ENCODE data around the gene MARCHF3. TPM values are rescaled to one million over a fixed set of nuclear protein-coding genes. Genes with fewer than 3 reads are reported as not detected.
"Not testable (repeated sequence)": the region's sequence is repeated elsewhere in the genome, so short reads cannot be mapped to it uniquely, and the experiment has no call there.

The MARCHF3 gene
- total and polyA plus RNA-seq, 5 donors, result 11.0 to 27.0 (median 16.3) TPM

- H3K4me3 ChIP-seq (ENCODE audit: low read length), result no peak overlapping the region
- WGBS, result 69% methylated on average over 5 of the region's 5 CpGs
- DNase-seq (no peak), ATAC-seq (no peak)
- peak overlapping the region; percentile 59 for H3K27ac ChIP-seq (ENCODE audit: low read length)
- H3K27me3 ChIP-seq (ENCODE audit: control insufficient read depth, insufficient read depth), result no peaks in the 10 kb centered on the region
- intact Hi-C loops (cut with DNase I), result loop anchor here in 3 of 4 donors (5.0 to 10.0 kb wide), 3 partner anchors 185 to 198 kb away; partner anchors contain the start of gene MARCHF3 (in 1 of the 3)
- peaks cover 5% of the 10 kb centered on the region for H3K4me1 ChIP-seq (ENCODE audit: control insufficient read depth, insufficient read depth, low read length)
- no peaks in the 10 kb centered on the region for H3K9me3 ChIP-seq (ENCODE audit: control insufficient read depth, low read length)
Observed at GRCh38 chr5:126846744-126847455, 183.5 kb downstream of the MARCHF3 start.

GRCh38 chr5:126846344-126846743 lies 184.0 kb downstream of the MARCHF3 start:
- ATAC-seq, result no peak
- no peak for DNase-seq
- intact Hi-C loops (cut with DNase I), result loop anchor here in 3 of 4 donors (5.0 to 10.0 kb wide), 3 partner anchors 186 to 198 kb away; partner anchors contain the start of gene MARCHF3 (in 1 of the 3)
- Histone ChIP-seq H3K9me3 (ENCODE audit: control insufficient read depth, low read length) (no peaks in the 10 kb centered on the region), H3K4me1 (ENCODE audit: control insufficient read depth, insufficient read depth, low read length) (peaks cover 3% of the 10 kb centered on the region), H3K4me3 (ENCODE audit: low read length) (no peak overlapping the region), H3K27me3 (ENCODE audit: control insufficient read depth, insufficient read depth) (no peaks in the 10 kb centered on the region), H3K27ac (ENCODE audit: low read length) (no peak overlapping the region)

GRCh38 chr5:126845470-126846070 lies 184.8 kb downstream of the MARCHF3 start:
- ATAC-seq (peak; percentile 53 to 65), DNase-seq (peak in 2 of 3 donors; percentile 51 to 80)
- H3K4me3 ChIP-seq (ENCODE audit: low read length); H3K27ac ChIP-seq (ENCODE audit: low read length); H3K4me1 ChIP-seq (ENCODE audit: control insufficient read depth, insufficient read depth, low read length); H3K27me3 ChIP-seq (ENCODE audit: control insufficient read depth, insufficient read depth); H3K9me3 ChIP-seq (ENCODE audit: control insufficient read depth, low read length): not testable (repeated sequence)
- intact Hi-C loops (cut with DNase I), result loop anchor here in 3 of 4 donors (5.0 to 10.0 kb wide), 3 partner anchors 187 to 199 kb away; partner anchors contain the start of gene MARCHF3 (in 1 of the 3)
- WGBS, result 29% methylated on average over 14 of the region's 14 CpGs

GRCh38 chr5:126843375-126843774 lies 187.0 kb downstream of the MARCHF3 start:
- H3K9me3 ChIP-seq (ENCODE audit: control insufficient read depth, low read length); H3K27ac ChIP-seq (ENCODE audit: low read length); H3K4me3 ChIP-seq (ENCODE audit: low read length); H3K27me3 ChIP-seq (ENCODE audit: control insufficient read depth, insufficient read depth); DNase-seq; H3K4me1 ChIP-seq (ENCODE audit: control insufficient read depth, insufficient read depth, low read length); ATAC-seq: not testable (repeated sequence)
- intact Hi-C loops (cut with DNase I), result loop anchor here in 1 of 4 donors (10.0 kb wide), 1 partner anchor 201 kb away; no protein-coding TSS in a partner anchor
- WGBS, result 59% methylated on average over 11 of the region's 11 CpGs

GRCh38 chr5:126839407-126839806 lies 191.0 kb downstream of the MARCHF3 start:
- not testable (repeated sequence) for ATAC-seq; H3K27ac ChIP-seq (ENCODE audit: low read length); H3K4me3 ChIP-seq (ENCODE audit: low read length); DNase-seq; H3K9me3 ChIP-seq (ENCODE audit: control insufficient read depth, low read length); H3K4me1 ChIP-seq (ENCODE audit: control insufficient read depth, insufficient read depth, low read length); H3K27me3 ChIP-seq (ENCODE audit: control insufficient read depth, insufficient read depth)
- intact Hi-C loops (cut with DNase I), result loop anchor here in 2 of 4 donors (5.0 to 10.0 kb wide), 2 partner anchors 475 to 603 kb away; no protein-coding TSS in a partner anchor
- WGBS, result 89% methylated on average over 7 of the region's 7 CpGs

- Histone ChIP-seq H3K27me3 (ENCODE audit: control insufficient read depth, insufficient read depth) (no peaks in the 10 kb centered on the region), H3K9me3 (ENCODE audit: control insufficient read depth, low read length) (no peaks in the 10 kb centered on the region), H3K4me3 (ENCODE audit: low read length) (no peak overlapping the region), H3K4me1 (ENCODE audit: control insufficient read depth, insufficient read depth, low read length) (no peaks in the 10 kb centered on the region), H3K27ac (ENCODE audit: low read length) (no peak overlapping the region)
- 63% methylated on average over 7 of the region's 7 CpGs for WGBS
- ATAC-seq, result peak; percentile 50 to 71
- intact Hi-C loops (cut with DNase I), result loop anchor here in 2 of 4 donors (5.0 to 10.0 kb wide), 2 partner anchors 477 to 604 kb away; no protein-coding TSS in a partner anchor
- DNase-seq, result no peak
Observed at GRCh38 chr5:126837906-126838539, 192.3 kb downstream of the MARCHF3 start.

GRCh38 chr5:126837242-126837641 lies 193.1 kb downstream of the MARCHF3 start:
- intact Hi-C loops (cut with DNase I), result loop anchor here in 2 of 4 donors (5.0 to 10.0 kb wide), 2 partner anchors 478 to 605 kb away; no protein-coding TSS in a partner anchor
- DNase-seq (no peak), ATAC-seq (no peak)
- Histone ChIP-seq H3K27me3 (ENCODE audit: control insufficient read depth, insufficient read depth) (no peaks in the 10 kb centered on the region), H3K4me1 (ENCODE audit: control insufficient read depth, insufficient read depth, low read length) (no peaks in the 10 kb centered on the region), H3K27ac (ENCODE audit: low read length) (no peak overlapping the region), H3K4me3 (ENCODE audit: low read length) (no peak overlapping the region), H3K9me3 (ENCODE audit: control insufficient read depth, low read length) (no peaks in the 10 kb centered on the region)
- 96% methylated on average over 4 of the region's 4 CpGs for WGBS

- H3K27me3 ChIP-seq (ENCODE audit: control insufficient read depth, insufficient read depth), result no peaks in the 10 kb centered on the region
- intact Hi-C loops (cut with DNase I), result loop anchor here in 2 of 4 donors (5.0 to 10.0 kb wide), 2 partner anchors 478 to 606 kb away; no protein-coding TSS in a partner anchor
- ATAC-seq (no peak), DNase-seq (no peak)
- H3K9me3 ChIP-seq (ENCODE audit: control insufficient read depth, low read length), result no peaks in the 10 kb centered on the region
- no peak overlapping the region for H3K27ac ChIP-seq (ENCODE audit: low read length)
- no peak overlapping the region for H3K4me3 ChIP-seq (ENCODE audit: low read length)
- WGBS, result 91% methylated on average over 2 of the region's 2 CpGs
- no peaks in the 10 kb centered on the region for H3K4me1 ChIP-seq (ENCODE audit: control insufficient read depth, insufficient read depth, low read length)
Observed at GRCh38 chr5:126836778-126837177, 193.6 kb downstream of the MARCHF3 start.

- ATAC-seq, result no peak
- Histone ChIP-seq H3K27me3 (ENCODE audit: control insufficient read depth, insufficient read depth) (no peaks in the 10 kb centered on the region), H3K9me3 (ENCODE audit: control insufficient read depth, low read length) (no peaks in the 10 kb centered on the region), H3K27ac (ENCODE audit: low read length) (no peak overlapping the region), H3K4me1 (ENCODE audit: control insufficient read depth, insufficient read depth, low read length) (no peaks in the 10 kb centered on the region), H3K4me3 (ENCODE audit: low read length) (no peak overlapping the region)
- WGBS, result 90% methylated on average over 1 of the region's 1 CpG
- intact Hi-C loops (cut with DNase I), result loop anchor here in 1 of 4 donors (10.0 kb wide), 1 partner anchor 484 kb away; no protein-coding TSS in a partner anchor
- no peak for DNase-seq
Observed at GRCh38 chr5:126831156-126831555, 199.2 kb downstream of the MARCHF3 start.

GRCh38 chr5:126830061-126830460 lies 200.3 kb downstream of the MARCHF3 start:
- WGBS, result 94% methylated on average over 5 of the region's 5 CpGs
- Histone ChIP-seq H3K27ac (ENCODE audit: low read length) (no peak overlapping the region), H3K9me3 (ENCODE audit: control insufficient read depth, low read length) (no peaks in the 10 kb centered on the region), H3K4me1 (ENCODE audit: control insufficient read depth, insufficient read depth, low read length) (no peaks in the 10 kb centered on the region), H3K4me3 (ENCODE audit: low read length) (no peak overlapping the region), H3K27me3 (ENCODE audit: control insufficient read depth, insufficient read depth) (no peaks in the 10 kb centered on the region)
- intact Hi-C loops (cut with DNase I), result loop anchor here in 1 of 4 donors (10.0 kb wide), 1 partner anchor 485 kb away; no protein-coding TSS in a partner anchor
- ATAC-seq (no peak), DNase-seq (no peak)
